ENCODE results near the gene CDK5RAP3.
A peak's percentile ranks its signal among the peaks of the same experiment; 100 is the strongest.
"Not testable (repeated sequence)": the region's sequence is repeated elsewhere in the genome, so short reads cannot be mapped to it uniquely, and the experiment has no call there.

Gene CDK5RAP3, protein sequence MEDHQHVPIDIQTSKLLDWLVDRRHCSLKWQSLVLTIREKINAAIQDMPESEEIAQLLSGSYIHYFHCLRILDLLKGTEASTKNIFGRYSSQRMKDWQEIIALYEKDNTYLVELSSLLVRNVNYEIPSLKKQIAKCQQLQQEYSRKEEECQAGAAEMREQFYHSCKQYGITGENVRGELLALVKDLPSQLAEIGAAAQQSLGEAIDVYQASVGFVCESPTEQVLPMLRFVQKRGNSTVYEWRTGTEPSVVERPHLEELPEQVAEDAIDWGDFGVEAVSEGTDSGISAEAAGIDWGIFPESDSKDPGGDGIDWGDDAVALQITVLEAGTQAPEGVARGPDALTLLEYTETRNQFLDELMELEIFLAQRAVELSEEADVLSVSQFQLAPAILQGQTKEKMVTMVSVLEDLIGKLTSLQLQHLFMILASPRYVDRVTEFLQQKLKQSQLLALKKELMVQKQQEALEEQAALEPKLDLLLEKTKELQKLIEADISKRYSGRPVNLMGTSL

DNA sequence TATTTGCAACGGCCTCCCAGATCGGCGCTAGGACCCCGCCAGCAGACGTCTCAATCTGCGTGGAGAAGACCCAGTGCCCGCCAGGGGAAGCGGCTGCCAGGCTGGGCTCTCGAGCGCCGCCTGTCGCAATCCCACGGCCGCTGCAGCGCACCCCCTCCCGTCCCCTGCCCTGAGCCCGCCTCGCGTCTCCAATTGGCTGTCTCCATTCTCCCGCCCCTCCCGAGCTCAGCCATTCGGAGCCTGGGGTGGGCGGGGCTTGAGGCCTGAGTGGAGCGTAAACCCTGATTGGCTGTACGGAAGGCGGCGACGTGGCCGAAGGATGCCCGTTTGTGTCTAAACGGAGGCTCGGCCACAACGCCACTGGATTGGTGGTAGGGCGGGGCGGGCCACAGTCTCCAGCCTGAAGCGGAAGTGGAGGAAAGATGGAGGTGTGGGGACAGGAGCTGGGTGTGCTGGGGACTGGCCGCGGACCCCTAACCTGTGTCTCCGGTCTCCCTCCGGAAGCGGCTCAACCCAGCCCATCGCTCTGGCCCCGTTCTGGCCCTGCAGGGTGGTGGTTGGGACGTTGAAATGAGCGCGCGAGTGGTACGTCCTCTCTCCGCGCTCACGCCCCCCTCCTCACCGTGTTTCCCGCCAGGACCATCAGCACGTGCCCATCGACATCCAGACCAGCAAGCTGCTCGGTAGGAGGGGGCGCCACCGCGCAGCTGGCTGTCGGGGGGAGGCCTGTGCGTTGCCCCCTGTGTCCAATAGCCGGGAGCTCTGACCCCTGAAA is at the start of gene CDK5RAP3:
Gene CDK5RAP3 (plus strand): TSS at position 389 of the 775 bp plus-strand sequence. CDS start 34 bp downstream, at position 423.
- Mint-ChIP-seq H3K4me1 (peaks cover 13% of the 10 kb centered on the region), H3K9me3 (no peaks in the 10 kb centered on the region), H3K27ac (peak within 1 kb of the TSS; percentile 95), H3K36me3 (peaks cover 40% of the 10 kb centered on the region), H3K4me3 (peak within 1 kb of the TSS; percentile 95)
- DNase-seq (ENCODE audit: low spot score in 2 of 2) (peak; percentile 99 to 100), ATAC-seq (peak; percentile 97)

DNA sequence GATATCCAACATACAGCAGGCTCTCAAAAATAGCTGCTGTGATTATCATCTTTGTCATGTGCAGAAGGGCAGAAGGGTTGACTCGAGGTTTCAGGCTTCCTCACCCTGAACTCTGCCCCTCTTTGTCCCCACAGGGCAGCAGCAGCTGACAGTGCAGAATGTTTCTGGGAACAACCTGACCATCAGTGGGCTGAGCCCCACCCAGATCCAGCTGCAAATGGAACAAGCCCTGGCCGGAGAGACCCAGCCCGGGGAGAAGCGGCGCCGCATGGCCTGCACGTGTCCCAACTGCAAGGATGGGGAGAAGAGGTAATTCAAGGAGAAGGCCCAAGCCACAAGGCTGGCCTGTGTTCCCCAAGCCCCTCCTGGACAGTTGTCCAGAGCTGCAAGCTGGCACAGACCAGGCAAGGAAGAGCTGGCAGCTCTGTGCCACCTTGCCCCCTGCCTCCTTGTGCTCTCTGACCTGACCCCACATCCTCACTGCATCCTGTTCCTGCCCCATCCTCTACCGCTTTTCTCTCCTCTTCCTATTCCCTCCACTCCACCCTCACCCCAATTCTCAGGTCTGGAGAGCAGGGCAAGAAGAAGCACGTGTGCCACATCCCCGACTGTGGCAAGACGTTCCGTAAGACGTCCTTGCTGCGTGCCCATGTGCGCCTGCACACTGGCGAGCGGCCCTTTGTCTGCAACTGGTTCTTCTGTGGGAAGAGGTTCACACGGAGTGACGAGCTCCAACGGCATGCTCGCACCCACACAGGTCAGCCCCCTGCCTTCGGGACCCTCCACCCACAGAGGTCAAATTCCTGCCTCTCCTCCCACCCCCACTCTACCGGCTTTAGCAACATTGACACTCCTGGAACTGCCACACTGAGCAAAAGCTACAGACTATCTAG is 45.9 kb upstream of the CDK5RAP3 start:
- H3K36me3 Mint-ChIP-seq, result peaks cover 87% of the 10 kb centered on the region
- no peak for ATAC-seq
- peak overlapping the region; percentile 56 for H3K27ac Mint-ChIP-seq
- DNase-seq (ENCODE audit: low spot score in 2 of 2), result no peak
- peaks cover 8% of the 10 kb centered on the region for H3K4me1 Mint-ChIP-seq
- no peak overlapping the region for H3K4me3 Mint-ChIP-seq
- no peaks in the 10 kb centered on the region for H3K9me3 Mint-ChIP-seq

- DNase-seq (ENCODE audit: low spot score in 2 of 2) (no peak), ATAC-seq (no peak)
- Mint-ChIP-seq H3K4me3 (no peak overlapping the region), H3K36me3 (peaks cover 83% of the 10 kb centered on the region), H3K9me3 (no peaks in the 10 kb centered on the region), H3K27ac (no peak overlapping the region), H3K4me1 (peaks cover 8% of the 10 kb centered on the region)
Measured at GRCh38 chr17:47925678-47925988, 45.3 kb upstream of the CDK5RAP3 start.

DNA sequence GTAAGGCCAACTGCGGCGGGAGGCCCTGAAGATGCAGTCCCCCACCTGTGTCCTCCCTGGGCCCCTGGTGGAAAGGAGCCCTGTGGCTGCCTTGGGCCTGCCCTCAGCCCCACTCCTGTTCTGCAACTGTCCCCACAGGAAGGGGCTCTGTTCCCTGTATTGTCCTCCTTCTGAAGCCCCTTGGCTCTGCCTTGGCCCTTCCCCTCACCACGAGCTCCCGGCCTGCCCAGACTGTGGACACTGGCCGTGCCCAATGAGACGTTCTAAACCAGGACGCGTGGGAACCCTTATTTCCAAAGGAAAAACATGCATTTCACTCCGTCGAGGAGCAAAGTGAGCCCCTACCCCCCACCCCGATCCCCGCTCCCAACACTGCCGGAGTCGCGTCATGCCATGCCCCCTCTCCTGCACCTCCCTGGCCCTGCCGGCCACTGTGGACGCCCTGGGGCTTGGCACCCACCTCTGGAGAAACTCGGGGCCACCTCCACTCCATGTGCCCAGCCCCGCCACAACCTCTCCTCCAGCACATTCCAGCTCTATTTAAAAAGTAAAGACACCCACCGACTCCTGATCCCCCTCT is 43.0 kb upstream of the CDK5RAP3 start:
- ATAC-seq (no peak), DNase-seq (ENCODE audit: low spot score in 2 of 2) (no peak)
- Mint-ChIP-seq H3K27ac (peak overlapping the region; percentile 33), H3K36me3 (peaks cover 63% of the 10 kb centered on the region), H3K4me1 (peaks cover 8% of the 10 kb centered on the region), H3K4me3 (no peak overlapping the region), H3K9me3 (no peaks in the 10 kb centered on the region)

- ATAC-seq, result no peak
- DNase-seq (ENCODE audit: low spot score in 2 of 2), result no peak
- Mint-ChIP-seq H3K27ac (peak overlapping the region; percentile 33), H3K9me3 (no peaks in the 10 kb centered on the region), H3K4me1 (peaks cover 8% of the 10 kb centered on the region), H3K4me3 (no peak overlapping the region), H3K36me3 (peaks cover 58% of the 10 kb centered on the region)
Measured at GRCh38 chr17:47928415-47928814, 42.5 kb upstream of the CDK5RAP3 start.

DNA sequence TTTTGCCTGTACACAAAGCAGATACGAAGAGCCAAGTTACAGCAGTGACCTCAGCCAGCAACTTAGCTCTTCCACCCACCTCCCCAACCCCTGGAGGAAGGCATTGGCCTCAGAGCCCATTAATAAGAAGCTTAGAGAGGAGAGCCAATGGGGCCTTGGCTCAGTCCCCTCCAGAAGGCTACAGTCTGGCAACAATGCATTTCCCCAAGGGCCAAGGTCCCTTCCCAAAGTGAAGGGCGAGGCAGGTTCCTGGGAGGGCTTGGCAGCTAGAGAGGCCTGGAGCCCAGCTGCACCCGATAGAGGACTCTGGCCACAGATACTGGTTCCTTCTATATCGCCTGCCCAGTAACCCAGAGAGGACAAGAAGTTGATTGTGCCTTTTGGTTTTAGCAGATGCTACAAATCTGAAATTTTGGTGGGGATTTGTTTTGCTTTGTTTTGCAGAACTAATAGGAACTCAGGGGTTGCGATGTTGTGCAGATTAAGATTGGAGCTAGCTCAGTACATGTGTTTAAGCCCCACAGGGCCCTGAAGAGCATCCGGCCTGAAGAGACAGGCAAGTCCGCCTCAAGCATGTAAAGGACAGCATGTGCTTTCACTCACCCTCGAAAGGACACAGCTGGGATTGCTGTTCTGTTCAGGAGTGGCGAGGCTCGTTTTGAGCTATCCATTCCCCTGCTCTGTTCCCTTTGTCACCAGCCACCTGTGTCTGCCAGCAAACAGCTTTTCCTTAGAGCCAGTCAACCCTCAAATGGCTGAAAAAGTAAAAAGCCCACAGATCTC is 41.5 kb upstream of the CDK5RAP3 start:
- no peaks in the 10 kb centered on the region for H3K9me3 Mint-ChIP-seq
- no peak overlapping the region for H3K4me3 Mint-ChIP-seq
- ATAC-seq (no peak), DNase-seq (ENCODE audit: low spot score in 2 of 2) (no peak)
- H3K27ac Mint-ChIP-seq, result no peak overlapping the region
- H3K4me1 Mint-ChIP-seq, result peaks cover 8% of the 10 kb centered on the region
- peaks cover 48% of the 10 kb centered on the region for H3K36me3 Mint-ChIP-seq

- DNase-seq (ENCODE audit: low spot score in 2 of 2) (no peak), ATAC-seq (no peak)
- no peak overlapping the region for H3K4me3 Mint-ChIP-seq
- H3K4me1 Mint-ChIP-seq, result peaks cover 10% of the 10 kb centered on the region
- no peaks in the 10 kb centered on the region for H3K9me3 Mint-ChIP-seq
- peaks cover 24% of the 10 kb centered on the region for H3K36me3 Mint-ChIP-seq
- H3K27ac Mint-ChIP-seq, result peak overlapping the region; percentile 11
Measured at GRCh38 chr17:47931848-47932247, 39.1 kb upstream of the CDK5RAP3 start.

DNA sequence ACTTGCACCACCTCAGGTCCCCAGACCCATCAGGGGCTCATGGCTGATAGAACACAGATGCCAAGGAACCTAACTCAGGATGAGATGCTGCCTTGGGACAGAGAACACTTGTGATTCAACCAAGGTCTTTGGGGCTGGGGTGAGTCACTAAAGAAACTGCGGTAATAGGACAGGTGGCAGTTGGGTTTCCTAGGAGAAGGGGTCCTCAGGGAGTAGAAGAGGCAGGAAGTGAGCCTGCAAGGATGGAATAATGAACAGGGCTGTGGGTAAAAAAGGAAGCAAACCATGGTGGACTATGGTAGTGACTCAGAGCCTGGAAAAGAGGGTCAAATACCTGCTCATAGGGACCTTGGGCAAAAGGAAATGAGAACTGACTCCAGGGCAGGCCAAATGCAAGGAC is 36.1 kb upstream of the CDK5RAP3 start:
- DNase-seq (ENCODE audit: low spot score in 2 of 2) (no peak), ATAC-seq (no peak)
- H3K36me3 Mint-ChIP-seq, result peaks cover 5% of the 10 kb centered on the region

GRCh38 chr17:47935468-47935867 is 35.4 kb upstream of the CDK5RAP3 start:
- not testable (repeated sequence) for H3K4me3 Mint-ChIP-seq; H3K36me3 Mint-ChIP-seq; ATAC-seq; H3K27ac Mint-ChIP-seq; H3K9me3 Mint-ChIP-seq; DNase-seq (ENCODE audit: low spot score in 2 of 2)
- peaks cover 17% of the 10 kb centered on the region for H3K4me1 Mint-ChIP-seq

More for the DNA sequence above, 36.1 kb upstream of the CDK5RAP3 start:
- Mint-ChIP-seq H3K4me1 (peaks cover 17% of the 10 kb centered on the region), H3K27ac (no peak overlapping the region), H3K4me3 (no peak overlapping the region), H3K9me3 (no peaks in the 10 kb centered on the region)

- H3K27ac Mint-ChIP-seq, result no peak overlapping the region
- H3K4me3 Mint-ChIP-seq, result no peak overlapping the region
- no peak for ATAC-seq
- peaks cover 4% of the 10 kb centered on the region for H3K36me3 Mint-ChIP-seq
- peaks cover 21% of the 10 kb centered on the region for H3K4me1 Mint-ChIP-seq
- H3K9me3 Mint-ChIP-seq, result peaks cover 2% of the 10 kb centered on the region
- no peak for DNase-seq (ENCODE audit: low spot score in 2 of 2)
Measured at GRCh38 chr17:47935961-47936360, 35.0 kb upstream of the CDK5RAP3 start.

GRCh38 chr17:47937941-47938340 is 33.0 kb upstream of the CDK5RAP3 start:
- Mint-ChIP-seq H3K4me1 (peaks cover 36% of the 10 kb centered on the region), H3K27ac (no peak overlapping the region), H3K9me3 (peaks cover 4% of the 10 kb centered on the region), H3K4me3 (no peak overlapping the region), H3K36me3 (peaks cover 10% of the 10 kb centered on the region)
- DNase-seq (ENCODE audit: low spot score in 2 of 2), result no peak
- no peak for ATAC-seq

GRCh38 chr17:47941246-47942095 is 29.4 kb upstream of the CDK5RAP3 start, which contains the start of gene PNPO:
TSS of gene PNPO (plus strand) at chr17:47941571. CDS start at chr17:47941676, 105 bp downstream.
- ATAC-seq (peak; percentile 97), DNase-seq (ENCODE audit: low spot score in 2 of 2) (peak; percentile 76 to 95)
- Mint-ChIP-seq H3K9me3 (peaks cover 4% of the 10 kb centered on the region), H3K4me3 (peak within 1 kb of the TSS; percentile 69), H3K27ac (peak within 1 kb of the TSS; percentile 82), H3K36me3 (peaks cover 32% of the 10 kb centered on the region), H3K4me1 (peaks cover 59% of the 10 kb centered on the region)

DNA sequence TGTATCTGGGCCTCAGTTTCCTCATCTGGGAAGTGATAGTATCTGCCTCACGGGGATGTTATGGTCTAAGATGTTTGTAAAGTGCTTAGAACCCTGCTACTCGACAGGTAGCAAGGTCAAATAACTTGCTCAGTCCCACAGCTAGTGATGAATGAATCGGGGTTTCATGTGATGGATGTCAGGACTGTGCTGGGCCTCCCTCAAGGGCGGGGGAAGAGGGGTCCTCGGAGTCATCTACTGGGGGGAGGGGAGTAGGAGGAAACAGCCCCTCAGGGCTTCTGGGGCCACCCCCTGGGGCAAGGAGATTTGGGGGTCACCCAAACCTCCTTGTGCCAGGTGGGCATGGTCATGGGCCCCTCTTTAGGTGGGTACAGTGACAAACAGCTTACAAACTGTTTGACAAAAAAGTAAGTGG is 28.8 kb upstream of the CDK5RAP3 start:
- H3K27ac Mint-ChIP-seq, result peak overlapping the region; percentile 82
- H3K36me3 Mint-ChIP-seq, result peaks cover 39% of the 10 kb centered on the region
- DNase-seq (ENCODE audit: low spot score in 2 of 2) (no peak), ATAC-seq (no peak)
- peak overlapping the region; percentile 69 for H3K4me3 Mint-ChIP-seq
- peaks cover 4% of the 10 kb centered on the region for H3K9me3 Mint-ChIP-seq
- peaks cover 59% of the 10 kb centered on the region for H3K4me1 Mint-ChIP-seq
